Measurements from ENCODE around the gene YRDC.
A peak's percentile ranks its signal among the peaks of the same experiment; 100 is the strongest.

Gene YRDC

GRCh38 chr1:37822906-37823815 is 15.2 kb upstream of the YRDC start:
- FAIRE-seq (no peak), DNase-seq (ENCODE audit: extremely low spot score, insufficient read length, low read depth) (no peak)

GRCh38 chr1:37821481-37821880 is 13.5 kb upstream of the YRDC start:
- FAIRE-seq: no peak
- DNase-seq (ENCODE audit: extremely low spot score, insufficient read length, low read depth): no peak

- DNase-seq (ENCODE audit: extremely low spot score, insufficient read length, low read depth) (no peak), FAIRE-seq (no peak)
These were observed 9.5 kb upstream of the YRDC start for GRCh38 chr1:37817481-37817880.

DNA sequence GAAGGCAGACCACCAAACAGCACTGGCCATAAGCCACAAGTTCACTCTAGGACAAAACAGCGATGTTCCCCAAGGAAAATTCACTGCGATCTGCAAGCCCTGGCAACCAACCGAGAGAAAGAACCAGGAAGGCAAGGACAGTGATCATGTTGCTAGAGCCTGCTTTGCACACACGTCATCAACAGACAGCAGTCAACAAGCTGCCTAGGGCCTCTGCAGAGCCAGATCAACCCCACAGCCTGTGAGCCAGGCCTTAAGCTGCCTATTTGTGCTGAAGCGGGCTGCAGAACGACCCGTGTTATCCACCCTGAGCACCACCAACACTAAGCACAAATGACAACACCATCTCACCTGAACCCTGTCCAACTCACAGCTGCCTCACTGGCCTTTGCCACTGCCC is 6.2 kb upstream of the YRDC start:
- DNase-seq (ENCODE audit: extremely low spot score, insufficient read length, low read depth): no peak

GRCh38 chr1:37813529-37814145 is 5.6 kb upstream of the YRDC start:
- FAIRE-seq (no peak), DNase-seq (ENCODE audit: extremely low spot score, insufficient read length, low read depth) (no peak)

More for the DNA sequence above, 6.2 kb upstream of the YRDC start:
- no peak for FAIRE-seq

GRCh38 chr1:37811027-37811655 is 3.1 kb upstream of the YRDC start:
- peak; percentile 90 for FAIRE-seq
- DNase-seq (ENCODE audit: extremely low spot score, insufficient read length, low read depth): no peak

GRCh38 chr1:37809942-37810341 is 1.9 kb upstream of the YRDC start:
- DNase-seq (ENCODE audit: extremely low spot score, insufficient read length, low read depth): no peak

DNA sequence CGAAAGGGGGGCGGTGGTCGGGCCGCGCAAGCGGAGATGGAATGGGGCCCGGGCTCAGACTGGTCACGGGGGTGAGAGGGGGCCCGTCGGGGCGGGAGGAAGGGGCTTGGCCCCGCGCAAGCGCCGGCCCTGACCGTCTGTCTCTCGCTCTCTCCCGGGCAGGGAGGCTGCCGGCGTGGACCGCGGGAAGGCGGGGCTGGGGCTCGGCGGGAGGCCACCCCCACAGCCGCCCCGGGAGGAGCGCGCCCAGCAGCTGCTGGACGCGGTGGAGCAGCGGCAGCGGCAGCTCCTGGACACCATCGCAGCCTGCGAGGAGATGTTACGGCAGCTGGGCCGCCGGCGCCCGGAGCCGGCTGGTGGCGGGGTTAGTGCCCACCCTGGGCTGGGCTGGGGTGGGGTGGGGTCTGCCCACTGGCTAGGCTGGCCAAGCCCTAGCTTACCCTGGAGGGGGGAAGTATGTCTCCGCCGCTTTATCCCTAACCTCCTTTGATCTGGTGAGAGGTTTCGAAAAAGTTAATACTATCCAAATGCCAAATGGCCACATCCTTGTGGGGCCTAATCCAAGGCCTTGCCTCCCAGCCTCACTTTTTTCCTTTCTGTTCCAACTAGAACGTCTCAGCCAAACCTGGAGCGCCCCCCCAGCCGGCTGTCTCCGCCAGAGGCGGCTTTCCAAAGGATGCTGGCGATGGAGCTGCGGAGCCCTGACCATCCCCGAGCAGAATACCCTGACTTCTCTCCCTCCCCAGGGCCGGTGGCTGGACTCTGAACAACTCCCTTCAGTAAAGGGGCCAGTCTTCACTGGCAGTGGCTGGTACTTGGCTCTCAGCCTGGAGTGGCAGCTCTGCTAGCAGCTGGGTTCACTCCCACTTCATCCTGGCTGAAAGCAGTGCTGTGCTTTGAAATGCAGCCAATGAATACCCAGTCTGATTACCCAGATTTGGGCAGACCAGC is 636 bp upstream of the YRDC start:
- no peak for DNase-seq (ENCODE audit: extremely low spot score, insufficient read length, low read depth)
- no peak for FAIRE-seq

More at GRCh38 chr1:37809942-37810341, 1.9 kb upstream of the YRDC start:
- FAIRE-seq: no peak

DNA sequence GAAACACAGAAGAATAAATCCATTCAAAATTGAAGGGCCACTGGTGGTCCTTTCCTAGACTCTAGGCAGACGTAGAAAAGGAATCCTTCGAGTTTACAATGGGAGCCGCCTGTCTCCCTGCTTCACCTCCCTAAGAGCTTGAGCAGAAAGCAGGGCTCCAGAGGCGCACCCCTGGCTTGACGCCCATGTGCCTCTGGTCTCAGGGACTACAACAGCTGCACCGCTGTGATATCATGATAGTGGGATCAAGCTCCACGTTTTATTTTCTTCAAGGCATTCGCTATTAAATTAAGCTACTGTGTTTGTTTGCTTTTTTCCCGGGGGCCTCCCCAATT is 821 bp downstream of the YRDC start:
- no peak for DNase-seq (ENCODE audit: extremely low spot score, insufficient read length, low read depth)
- FAIRE-seq: no peak

DNA sequence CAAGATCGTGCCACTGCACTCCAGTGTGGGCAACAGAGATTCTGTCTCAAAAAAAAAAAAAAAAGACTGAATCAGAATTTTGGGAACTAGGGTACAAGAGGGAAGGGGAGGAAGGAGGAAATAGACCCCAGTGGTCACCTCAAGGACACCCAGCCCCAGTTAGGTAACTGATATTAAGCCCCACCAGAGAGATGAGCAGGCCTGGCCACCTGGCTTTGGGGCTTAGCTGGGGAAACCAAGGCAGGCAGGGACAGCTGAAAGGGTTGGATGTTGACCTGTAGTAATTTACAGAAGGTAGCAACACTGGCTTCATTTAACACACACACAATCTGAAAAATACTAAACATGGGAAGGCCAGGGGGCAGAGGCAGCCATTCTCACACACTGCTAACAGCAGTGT is 5.6 kb downstream of the YRDC start:
- DNase-seq (ENCODE audit: extremely low spot score, insufficient read length, low read depth) (no peak), FAIRE-seq (no peak)

GRCh38 chr1:37797750-37798345 is 10.2 kb downstream of the YRDC start:
- FAIRE-seq (no peak), DNase-seq (ENCODE audit: extremely low spot score, insufficient read length, low read depth) (no peak)

- no peak for FAIRE-seq
- DNase-seq (ENCODE audit: extremely low spot score, insufficient read length, low read depth): no peak
These were observed 12.5 kb downstream of the YRDC start for GRCh38 chr1:37795340-37796125.

- FAIRE-seq: no peak
- DNase-seq (ENCODE audit: extremely low spot score, insufficient read length, low read depth): no peak
These were observed 13.4 kb downstream of the YRDC start for GRCh38 chr1:37794372-37795339.

- FAIRE-seq (peak; percentile 60), DNase-seq (ENCODE audit: extremely low spot score, insufficient read length, low read depth) (peak; percentile 70)
These were observed 14.1 kb downstream of the YRDC start, which contains the start of gene MANEAL for GRCh38 chr1:37793773-37794371. Gene MANEAL (plus strand): TSS chr1:37793847. CDS start chr1:37794183, 336 bp downstream.

GRCh38 chr1:37792943-37793686 is 14.9 kb downstream of the YRDC start:
- FAIRE-seq: no peak

DNA sequence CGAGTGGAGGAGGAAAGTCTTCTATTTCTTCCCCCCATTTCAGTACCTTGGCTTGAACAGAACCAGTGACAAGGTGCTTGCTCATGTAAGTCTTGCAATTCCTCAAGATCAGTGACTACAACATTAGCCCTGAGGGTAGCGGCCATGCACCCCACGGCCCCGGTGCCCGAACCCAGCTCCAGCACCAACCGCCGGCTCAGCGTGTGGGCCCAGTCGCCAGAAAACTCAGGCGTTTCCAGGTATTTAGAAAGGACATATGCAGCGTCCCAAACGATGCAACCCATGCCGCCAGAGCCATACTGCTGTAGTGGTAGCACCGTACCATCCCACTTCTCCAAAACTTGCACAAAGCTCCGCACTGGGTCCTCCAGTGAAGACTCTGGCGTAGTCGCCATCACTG is 25.5 kb downstream of the YRDC start:
- DNase-seq (ENCODE audit: extremely low spot score, insufficient read length, low read depth): no peak
- no peak for FAIRE-seq

More at GRCh38 chr1:37792943-37793686, 14.9 kb downstream of the YRDC start:
- DNase-seq (ENCODE audit: extremely low spot score, insufficient read length, low read depth): no peak

- FAIRE-seq: no peak
- no peak for DNase-seq (ENCODE audit: extremely low spot score, insufficient read length, low read depth)
These were observed 29.4 kb downstream of the YRDC start for GRCh38 chr1:37778654-37779053.

All from GM18507 (cell line).